ENCODE results near the gene EIF1AD. TPM values are rescaled to one million over a fixed set of nuclear protein-coding genes. Genes with fewer than 3 reads are reported as not detected.
"Not testable (repeated sequence)": the region's sequence is repeated elsewhere in the genome, so short reads cannot be mapped to it uniquely, and the experiment has no call there.

The EIF1AD gene
- total and polyA plus RNA-seq, 2 of the 8 experiments (the other 6 are each of a cell fraction or from before 2014, with no cell fraction given) = 32.6 to 39.9 TPM

DNA sequence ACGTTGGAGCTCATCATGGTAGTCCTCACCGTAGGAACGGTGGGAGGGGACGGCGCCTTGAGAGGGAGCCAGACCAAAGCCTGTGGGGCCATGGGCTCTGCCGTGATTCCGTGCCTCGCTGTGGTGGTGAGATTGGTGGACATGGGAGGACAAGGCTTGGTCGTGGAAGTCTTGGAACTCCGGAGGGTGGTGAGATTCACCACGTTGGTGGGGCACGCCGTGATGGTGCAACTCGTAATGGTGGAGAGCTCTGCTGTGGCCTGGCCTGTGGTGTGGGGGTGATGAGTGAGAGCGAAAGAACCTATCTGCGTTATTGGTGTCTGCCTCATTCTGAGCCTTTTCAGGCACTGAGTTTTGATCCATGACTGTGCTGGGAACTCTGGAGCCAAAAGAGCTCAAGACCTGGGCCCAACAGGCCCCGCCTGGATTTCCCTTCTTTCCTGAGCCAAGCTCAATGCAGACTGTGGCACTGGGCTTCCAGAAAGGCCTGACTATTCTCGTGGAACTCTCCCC is 24.1 kb upstream of the EIF1AD start, which contains the start of gene CATSPER1 (continued):
- TF ChIP-seq GABPA (IDR thresholded peaks at IDR 0.05; ENCODE audit: borderline replicate concordance, insufficient read depth, low read length) (no peak), YY1 (IDR thresholded peaks at IDR 0.05; ENCODE audit: low read depth, low read length) (no peak)

DNA sequence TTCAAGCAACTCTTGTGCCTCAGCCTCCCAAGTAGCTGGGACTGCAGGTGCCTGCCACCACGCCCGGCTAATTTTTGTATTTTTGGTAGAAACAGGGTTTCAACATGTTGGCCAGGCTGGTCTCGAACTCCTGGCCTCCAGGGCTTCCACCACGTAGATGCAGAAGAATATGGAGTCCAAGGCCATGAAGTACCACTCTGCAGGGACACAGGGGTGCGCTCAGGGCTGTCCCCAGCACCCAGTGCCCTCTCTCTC is 21.2 kb upstream of the EIF1AD start:
- H3K4me3 ChIP-seq (ENCODE audit: extremely low read depth in 1 of 4, insufficient read depth in 2 of 4, low read depth in 3 of 4, low read length in 4 of 4) = not testable (repeated sequence)
- POLR2A ChIA-PET (ENCODE audit: partially characterized antibody) = interaction anchor here (1.7 kb wide), 1 partner anchor 21 kb away, joined by 6 read pairs; the partner anchor contains the start of genes BANF1 and EIF1AD

More for the DNA sequence above, 21.2 kb upstream of the EIF1AD start:
- H3K4ac ChIP-seq (replicated peaks; ENCODE audit: insufficient read length, low read depth, low read length); DNase-seq (ENCODE audit: low read depth in 1 of 2, low spot score in 2 of 2); H3K56ac ChIP-seq (replicated peaks; ENCODE audit: insufficient read length, low read depth, low read length); H4K20me1 ChIP-seq (replicated peaks in 1 of 2; ENCODE audit: control insufficient read depth in 1 of 2, insufficient read depth in 2 of 2, low read length in 2 of 2); H2BK20ac ChIP-seq (ENCODE audit: low read length); H4K8ac ChIP-seq (ENCODE audit: extremely low read depth, insufficient read depth, low read length); H3K18ac ChIP-seq (ENCODE audit: extremely low read depth, low read length); H3K14ac ChIP-seq (ENCODE audit: insufficient read length); H2BK120ac ChIP-seq (replicated peaks; ENCODE audit: low read depth, low read length); H2BK5ac ChIP-seq (ENCODE audit: low read depth, low read length); H3K27ac ChIP-seq (ENCODE audit: low read depth, low read length); H3K4me1 ChIP-seq (replicated peaks in 1 of 4; ENCODE audit: control insufficient read depth in 3 of 4, insufficient read depth in 4 of 4, low read length in 3 of 4); H3K4me2 ChIP-seq (ENCODE audit: insufficient read depth in 1 of 2, low read depth in 2 of 2, low read length in 2 of 2); H3K79me1 ChIP-seq (ENCODE audit: low read depth, low read length); H3K9me3 ChIP-seq (ENCODE audit: insufficient read depth in 2 of 2, low read depth in 1 of 2, low read length in 1 of 2); H2AFZ ChIP-seq (ENCODE audit: low read length); H4K91ac ChIP-seq (replicated peaks; ENCODE audit: insufficient read length, low read length); H3K9ac ChIP-seq (replicated peaks in 1 of 4; ENCODE audit: extremely low read depth in 1 of 4, low read depth in 3 of 4, low read length in 3 of 4); H2BK15ac ChIP-seq (ENCODE audit: low read length); H3K36me3 ChIP-seq (ENCODE audit: control insufficient read depth in 2 of 4, insufficient read depth in 4 of 4, low read length in 3 of 4); H3K23ac ChIP-seq (ENCODE audit: insufficient read length); H3K79me2 ChIP-seq (ENCODE audit: control insufficient read depth in 1 of 2, insufficient read depth in 2 of 2, low read length in 2 of 2); H4K5ac ChIP-seq (ENCODE audit: insufficient read length, low read depth, low read length); H3K23me2 ChIP-seq (ENCODE audit: low read depth, low read length); FAIRE-seq; H2AK5ac ChIP-seq (ENCODE audit: low read depth, low read length): not testable (repeated sequence)
- 88% methylated on average over 4 of the region's 5 CpGs; no CpG with 5 or more reads in 1 of the 2 experiments for WGBS, 2 experiments (ENCODE audit: extremely low coverage in 1 of 2, insufficient coverage in 1 of 2, insufficient read length in 1 of 2, insufficient replicate concordance in 2 of 2, low coverage in 1 of 2, low lambda C conversion rate in 2 of 2, missing lambda C conversion rate in 1 of 2)
- Histone ChIP-seq H2BK12ac (ENCODE audit: low read depth, low read length) (peak overlapping the region; percentile 39; the same call in 1 of the 2 replicates), H3K27me3 (replicated peaks in 1 of 4; ENCODE audit: control insufficient read depth in 3 of 4, extremely low read depth in 1 of 4, insufficient read depth in 3 of 4, low read length in 3 of 4) (peaks cover 0 to 18% (median 5%) of the 10 kb centered on the region in 4 experiments; a peak in 4 of 7 replicates)
- CTCF ChIA-PET (ENCODE audit: partially characterized antibody) = interaction anchor here (1.0 to 4.1 kb wide), 18 partner anchors 10 to 171 kb away, joined by 3 to 39 read pairs (median 9); partner anchors contain the start of genes BANF1, CST6, CTSW and EIF1AD

Measured in H1 (cell line).